IMR-90 (cell line): ENCODE data around the gene SMG5. TPM values are rescaled to one million over a fixed set of nuclear protein-coding genes. Genes with fewer than 3 reads are reported as not detected.

Experiments
- ATAC-seq: fragments of 200-7000 bp; cut with Tn5 transposase; 2 replicates; pipeline ENCODE4 v1.9.1; 2020; ENCODE audit warnings: low read depth, mild to moderate bottlenecking, moderate library complexity
- BruUV-seq: library from RNA; stranded (reverse); fragments of 400-500 nt; replicated peaks from 2 replicates; lab custom pipeline; 2021; lab: Mats Ljungman, UMichigan
- CTCF ChIA-PET: fragments of 300-600 bp; formaldehyde crosslinking; extraction: SDS; loops from one replicate; lab custom pipeline; 2021; ENCODE audit warnings: antibody characterized with exemption; lab: Yijun Ruan, JAX
- POLR2A ChIA-PET: fragments of 300-600 bp; sonication (Branson Sonifier 250); formaldehyde crosslinking; loops from one replicate; lab custom pipeline; 2022; ENCODE audit warnings: antibody characterized with exemption; ENCODE audit not compliant: unreplicated experiment; lab: Charles Lee
- DNase-seq: peaks from one replicate; pipeline ENCODE4 v3.0.0; 2013
- H2AFZ ChIP-seq: replicated peaks from 2 replicates; pipeline ENCODE3; 2013; ENCODE audit warnings: low read length, mild to moderate bottlenecking; ENCODE audit not compliant: poor library complexity
- H2AK5ac ChIP-seq: 2 replicates; pipeline ENCODE4 v1.6.1; 2013; ENCODE audit warnings: low read depth, low read length, inconsistent platforms
- H2AK9ac ChIP-seq: replicated peaks from 2 replicates; pipeline ENCODE3; 2013; ENCODE audit warnings: mild to moderate bottlenecking, low read depth, low read length, moderate library complexity; ENCODE audit not compliant: poor library complexity
- H2BK120ac ChIP-seq: 2 replicates; pipeline ENCODE4 v1.6.1; 2013; ENCODE audit warnings: low read depth, low read length, inconsistent platforms
- H2BK15ac ChIP-seq: 3 replicates; pipeline ENCODE4 v1.6.1; 2013; ENCODE audit warnings: low read depth, low read length, inconsistent platforms
- H2BK20ac ChIP-seq: 2 replicates; pipeline ENCODE4 v1.6.1; 2013; ENCODE audit warnings: low read depth, mild to moderate bottlenecking, inconsistent platforms, low read length, moderate library complexity
- H2BK5ac ChIP-seq: 2 replicates; pipeline ENCODE4 v1.6.1; 2013; ENCODE audit warnings: mild to moderate bottlenecking, low read depth, low read length, inconsistent platforms; ENCODE audit not compliant: poor library complexity, severe bottlenecking
- H3K14ac ChIP-seq: replicated peaks from 2 replicates; pipeline ENCODE4 v1.6.1; 2013; ENCODE audit warnings: low read depth, low read length, inconsistent platforms
- H3K18ac ChIP-seq: 2 replicates; pipeline ENCODE4 v1.6.1; 2013; ENCODE audit warnings: low read depth, low read length, control low read depth
- H3K23ac ChIP-seq: 2 replicates; pipeline ENCODE4 v1.6.1; 2013; ENCODE audit warnings: low read depth, low read length, inconsistent platforms
- H3K27ac ChIP-seq: 2 replicates; pipeline ENCODE4 v1.5.1; 2013; ENCODE audit warnings: mild to moderate bottlenecking, control low read depth, low read length; ENCODE audit not compliant: insufficient read depth
- H3K27me3 ChIP-seq: 2 replicates; pipeline ENCODE4 v1.6.1; 2013; ENCODE audit warnings: low read length; ENCODE audit not compliant: control insufficient read depth, insufficient read depth
- H3K36me3 ChIP-seq: 2 replicates; pipeline ENCODE4 v1.6.1; 2013; ENCODE audit warnings: low read length, mixed read lengths; ENCODE audit not compliant: control insufficient read depth, insufficient read depth
- H3K4ac ChIP-seq: 2 replicates; pipeline ENCODE4 v1.6.1; 2013; ENCODE audit warnings: low read depth, low read length, inconsistent platforms
- H3K4me1 ChIP-seq: 2 replicates; pipeline ENCODE4 v1.6.1; 2013; ENCODE audit warnings: low read length, mixed read lengths; ENCODE audit not compliant: control insufficient read depth, insufficient read depth
- H3K4me2 ChIP-seq: 2 replicates; pipeline ENCODE4 v1.6.1; 2013; ENCODE audit warnings: low read depth, mild to moderate bottlenecking, control low read depth, low read length, moderate library complexity
- H3K4me3 ChIP-seq: 2 replicates; pipeline ENCODE4 v1.5.1; 2013; ENCODE audit warnings: low read depth, mild to moderate bottlenecking, control low read depth, low read length, moderate library complexity; ENCODE audit not compliant: insufficient read depth
- H3K56ac ChIP-seq: 2 replicates; pipeline ENCODE4 v1.6.1; 2013; ENCODE audit warnings: low read length, inconsistent platforms; ENCODE audit not compliant: insufficient read depth; ENCODE audit errors: extremely low read depth
- H3K79me1 ChIP-seq, 2 experiments: 2 replicates each; pipeline ENCODE4 v1.6.1; 2013; ENCODE audit warnings: low read length in 2 of 2, inconsistent platforms in 1 of 2, low read depth in 1 of 2
- H3K9ac ChIP-seq: 2 replicates; pipeline ENCODE4 v1.6.1; 2013; ENCODE audit warnings: low read depth, low read length, control low read depth
- H3K9me1 ChIP-seq: 2 replicates; pipeline ENCODE4 v1.6.1; 2013; ENCODE audit warnings: low read length, inconsistent platforms; ENCODE audit not compliant: insufficient read depth
- H3K9me3 ChIP-seq: 2 replicates; pipeline ENCODE4 v1.6.1; 2013; ENCODE audit warnings: low read length; ENCODE audit not compliant: control insufficient read depth, insufficient read depth
- H4K20me1 ChIP-seq: 2 replicates; pipeline ENCODE4 v1.6.1; 2013; ENCODE audit warnings: low read length, inconsistent platforms; ENCODE audit not compliant: insufficient read depth
- H4K5ac ChIP-seq: 2 replicates; pipeline ENCODE4 v1.6.1; 2013; ENCODE audit warnings: mild to moderate bottlenecking, low read depth, low read length, control low read depth
- H4K8ac ChIP-seq, 2 experiments: 2 replicates each; pipeline ENCODE4 v1.6.1; 2013; ENCODE audit warnings: low read depth in 2 of 2, low read length in 2 of 2, control low read depth in 1 of 2, inconsistent platforms in 1 of 2
- H4K91ac ChIP-seq: 2 replicates; pipeline ENCODE4 v1.6.1; 2013; ENCODE audit warnings: low read depth, low read length, inconsistent platforms; ENCODE audit not compliant: insufficient read depth
- BHLHE40 ChIP-seq: fragments of 150-350 bp; IDR thresholded peaks from 2 replicates; pipeline ENCODE4 v1.6.1; 2016; ENCODE audit warnings: mild to moderate bottlenecking, low read depth, low read length
- CEBPB ChIP-seq: IDR thresholded peaks from 2 replicates; pipeline ENCODE4 v1.6.1; 2012; ENCODE audit warnings: low read depth, low read length, improper control_type of control experiment
- CHD1 ChIP-seq: IDR thresholded peaks from 2 replicates; pipeline ENCODE4 v1.6.1; 2012; ENCODE audit warnings: low read depth, low read length, improper control_type of control experiment
- FOS ChIP-seq: fragments of 150-350 bp; IDR thresholded peaks from 2 replicates; pipeline ENCODE4 v1.6.1; 2016; ENCODE audit warnings: low read depth, low read length
- MAFK ChIP-seq: IDR thresholded peaks from 2 replicates; pipeline ENCODE4 v1.6.1; 2012; ENCODE audit warnings: low read depth, low read length, improper control_type of control experiment
- MAZ ChIP-seq: IDR thresholded peaks from 2 replicates; pipeline ENCODE4 v1.6.1; 2012; ENCODE audit warnings: low read depth, mild to moderate bottlenecking, low read length, improper control_type of control experiment, moderate library complexity, borderline replicate concordance
- MXI1 ChIP-seq: IDR thresholded peaks from 2 replicates; pipeline ENCODE4 v1.6.1; 2012; ENCODE audit warnings: low read depth, mild to moderate bottlenecking, low read length, moderate library complexity, borderline replicate concordance
- NFE2L2 ChIP-seq: fragments of 150-350 bp; IDR thresholded peaks from 2 replicates; pipeline ENCODE4 v1.6.1; 2016; ENCODE audit warnings: low read depth, mild to moderate bottlenecking, low read length
- POLR2A ChIP-seq: IDR thresholded peaks from 2 replicates; pipeline ENCODE4 v1.6.1; 2012; ENCODE audit warnings: mild to moderate bottlenecking, low read depth, low read length
- RAD21 ChIP-seq: IDR thresholded peaks from 2 replicates; pipeline ENCODE4 v1.6.1; 2012; ENCODE audit warnings: low read length, improper control_type of control experiment
- RCOR1 ChIP-seq: IDR thresholded peaks from 2 replicates; pipeline ENCODE4 v1.6.1; 2012; ENCODE audit warnings: mild to moderate bottlenecking, low read length, improper control_type of control experiment; ENCODE audit not compliant: insufficient replicate concordance
- RFX5 ChIP-seq: IDR thresholded peaks from 2 replicates; pipeline ENCODE4 v1.8.0; 2012; ENCODE audit warnings: low read depth, mild to moderate bottlenecking, low read length, moderate library complexity
- SMC3 ChIP-seq: fragments of 150-350 bp; IDR thresholded peaks from 2 replicates; pipeline ENCODE4 v1.6.1; 2016; ENCODE audit warnings: low read depth, mild to moderate bottlenecking, antibody characterized with exemption, low read length, moderate library complexity
- dilution Hi-C: fragments of 300-500 bp; cut with HindIII; formaldehyde crosslinking; loops from one replicate; pipeline ENCODE4 v1.14.3; 2018; ENCODE audit warnings: low sequenced_read_pairs; ENCODE audit not compliant: unreplicated experiment
- in situ Hi-C: fragments of 300-500 bp; cut with MboI; formaldehyde crosslinking; loops from 3 replicates; pipeline ENCODE4 v1.14.3; 2019; ENCODE audit warnings: low sequenced_read_pairs, inconsistent platforms, mixed read lengths
- intact Hi-C: fragments of 100-400 bp; cut with micrococcal nuclease; formaldehyde crosslinking; loops from 2 replicates; pipeline ENCODE4 v1.10.0; 2022
- polyA plus RNA-seq, 3 experiments: library from polyadenylated mRNA; depleted of rRNA; stranded (reverse); fragments of >200 nt; gene quantifications; 2 replicates each; pipeline ENCODE4 v1.2.3, GENCODE V29; 2012; ENCODE audit warnings: low replicate concordance in 1 of 3
- total RNA-seq: library from RNA; depleted of rRNA; stranded (reverse); fragments of >200 nt; gene quantifications from 2 replicates; pipeline ENCODE4 v1.2.3, GENCODE V29; 2012
- TF ChIP-seq, protein P1 (sequence below): fragments of 150-350 bp; IDR thresholded peaks from 2 replicates; pipeline ENCODE4 v1.6.1; 2017; ENCODE audit warnings: mild to moderate bottlenecking, antibody characterized with exemption, low read length, low read depth
- TF ChIP-seq, protein P2 (sequence below): fragments of 150-350 bp; IDR thresholded peaks from 2 replicates; pipeline ENCODE4 v1.6.1; 2016; ENCODE audit warnings: low read depth, mild to moderate bottlenecking, low read length, moderate library complexity, borderline replicate concordance
- TF ChIP-seq, protein P3 (sequence below): conservative IDR thresholded peaks from 2 replicates; pipeline ENCODE4 v1.5.1; 2012; ENCODE audit warnings: mild to moderate bottlenecking, low read depth, low read length, improper control_type of control experiment

SMG5 gene
- total and polyA plus RNA-seq, 2 of the 4 experiments (the other 2 are of a cell fraction) = 34.7 to 37.3 TPM

DNA sequence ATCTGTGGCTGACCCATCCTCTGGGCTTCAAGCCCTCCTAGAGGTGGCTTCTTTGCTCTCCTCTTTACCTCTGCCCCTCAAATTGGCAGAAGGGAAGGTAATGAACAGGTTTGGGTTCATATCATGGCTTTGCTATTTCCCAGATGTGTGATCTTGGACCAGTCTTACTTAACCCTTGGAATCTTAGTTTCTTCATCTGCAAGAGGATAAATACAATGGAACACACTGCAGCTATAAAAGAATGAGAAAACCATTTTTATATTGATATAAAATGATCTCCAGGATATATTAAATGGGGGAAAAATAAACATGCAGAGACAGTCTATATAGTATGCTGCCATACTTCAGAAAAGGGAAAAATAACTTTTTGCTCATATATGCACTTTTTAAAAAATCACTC is 7.2 kb upstream of the SMG5 start:
- H4K8ac ChIP-seq = no peak overlapping the region
- no peak overlapping the region for H2BK20ac ChIP-seq
- no peak overlapping the region for H3K23ac ChIP-seq
- no peak overlapping the region for H2BK120ac ChIP-seq
- CTCF ChIA-PET = no interaction called here
- no peak overlapping the region for H3K4me2 ChIP-seq
- H3K4ac ChIP-seq = no peak overlapping the region
- H3K18ac ChIP-seq = no peak overlapping the region
- no TSS peak for BruUV-seq
- TF ChIP-seq, protein P1, sequence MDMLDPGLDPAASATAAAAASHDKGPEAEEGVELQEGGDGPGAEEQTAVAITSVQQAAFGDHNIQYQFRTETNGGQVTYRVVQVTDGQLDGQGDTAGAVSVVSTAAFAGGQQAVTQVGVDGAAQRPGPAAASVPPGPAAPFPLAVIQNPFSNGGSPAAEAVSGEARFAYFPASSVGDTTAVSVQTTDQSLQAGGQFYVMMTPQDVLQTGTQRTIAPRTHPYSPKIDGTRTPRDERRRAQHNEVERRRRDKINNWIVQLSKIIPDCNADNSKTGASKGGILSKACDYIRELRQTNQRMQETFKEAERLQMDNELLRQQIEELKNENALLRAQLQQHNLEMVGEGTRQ = no peak
- TF ChIP-seq FOS (no peak), NFE2L2 (no peak), POLR2A (no peak), CHD1 (no peak), RAD21 (no peak), CEBPB (no peak), MAFK (no peak), RFX5 (no peak), RCOR1 (no peak), MXI1 (no peak), BHLHE40 (no peak), SMC3 (no peak), MAZ (no peak)
- TF ChIP-seq, protein P2, sequence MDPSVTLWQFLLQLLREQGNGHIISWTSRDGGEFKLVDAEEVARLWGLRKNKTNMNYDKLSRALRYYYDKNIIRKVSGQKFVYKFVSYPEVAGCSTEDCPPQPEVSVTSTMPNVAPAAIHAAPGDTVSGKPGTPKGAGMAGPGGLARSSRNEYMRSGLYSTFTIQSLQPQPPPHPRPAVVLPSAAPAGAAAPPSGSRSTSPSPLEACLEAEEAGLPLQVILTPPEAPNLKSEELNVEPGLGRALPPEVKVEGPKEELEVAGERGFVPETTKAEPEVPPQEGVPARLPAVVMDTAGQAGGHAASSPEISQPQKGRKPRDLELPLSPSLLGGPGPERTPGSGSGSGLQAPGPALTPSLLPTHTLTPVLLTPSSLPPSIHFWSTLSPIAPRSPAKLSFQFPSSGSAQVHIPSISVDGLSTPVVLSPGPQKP = no peak
- TF ChIP-seq, protein P3, sequence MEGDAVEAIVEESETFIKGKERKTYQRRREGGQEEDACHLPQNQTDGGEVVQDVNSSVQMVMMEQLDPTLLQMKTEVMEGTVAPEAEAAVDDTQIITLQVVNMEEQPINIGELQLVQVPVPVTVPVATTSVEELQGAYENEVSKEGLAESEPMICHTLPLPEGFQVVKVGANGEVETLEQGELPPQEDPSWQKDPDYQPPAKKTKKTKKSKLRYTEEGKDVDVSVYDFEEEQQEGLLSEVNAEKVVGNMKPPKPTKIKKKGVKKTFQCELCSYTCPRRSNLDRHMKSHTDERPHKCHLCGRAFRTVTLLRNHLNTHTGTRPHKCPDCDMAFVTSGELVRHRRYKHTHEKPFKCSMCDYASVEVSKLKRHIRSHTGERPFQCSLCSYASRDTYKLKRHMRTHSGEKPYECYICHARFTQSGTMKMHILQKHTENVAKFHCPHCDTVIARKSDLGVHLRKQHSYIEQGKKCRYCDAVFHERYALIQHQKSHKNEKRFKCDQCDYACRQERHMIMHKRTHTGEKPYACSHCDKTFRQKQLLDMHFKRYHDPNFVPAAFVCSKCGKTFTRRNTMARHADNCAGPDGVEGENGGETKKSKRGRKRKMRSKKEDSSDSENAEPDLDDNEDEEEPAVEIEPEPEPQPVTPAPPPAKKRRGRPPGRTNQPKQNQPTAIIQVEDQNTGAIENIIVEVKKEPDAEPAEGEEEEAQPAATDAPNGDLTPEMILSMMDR = no peak
- no peak overlapping the region for H2AFZ ChIP-seq
- H3K4me3 ChIP-seq = no peak overlapping the region
- POLR2A ChIA-PET = no interaction called here
- no peak overlapping the region for H4K5ac ChIP-seq
- DNase-seq (no peak), ATAC-seq (no peak)
- no peak overlapping the region for H2BK5ac ChIP-seq
- no peak overlapping the region for H2AK9ac ChIP-seq
- H3K9ac ChIP-seq = no peak overlapping the region
- no peaks in the 10 kb centered on the region for H3K9me3 ChIP-seq
- H3K36me3 ChIP-seq = peaks cover 19% of the 10 kb centered on the region
- H2BK15ac ChIP-seq = no peak overlapping the region
- no peak overlapping the region for H2AK5ac ChIP-seq
- in situ Hi-C loops = no loop called here
- no peak overlapping the region for H3K14ac ChIP-seq
- H3K56ac ChIP-seq = no peak overlapping the region
- H3K27ac ChIP-seq = no peak overlapping the region
- H4K91ac ChIP-seq = no peak overlapping the region
- H3K9me1 ChIP-seq = peaks cover 2% of the 10 kb centered on the region; the same call in 1 of the 2 replicates
- dilution Hi-C loops = no loop called here
- peaks cover 2% of the 10 kb centered on the region; the same call in 1 of the 2 replicates for H3K4me1 ChIP-seq
- no peaks in the 10 kb centered on the region for H4K20me1 ChIP-seq
- intact Hi-C loops = no loop called here
- H3K27me3 ChIP-seq = no peaks in the 10 kb centered on the region
- H3K79me1 ChIP-seq = peaks cover under 1 to 22% of the 10 kb centered on the region in 2 experiments; a peak in 3 of 4 replicates
